ENCODE results near the gene AATF. TPM values are rescaled to one million over a fixed set of nuclear protein-coding genes. Genes with fewer than 3 reads are reported as not detected.

AATF gene
- total RNA-seq, 1 donor from 2014 or later = 19.5 TPM

DNA sequence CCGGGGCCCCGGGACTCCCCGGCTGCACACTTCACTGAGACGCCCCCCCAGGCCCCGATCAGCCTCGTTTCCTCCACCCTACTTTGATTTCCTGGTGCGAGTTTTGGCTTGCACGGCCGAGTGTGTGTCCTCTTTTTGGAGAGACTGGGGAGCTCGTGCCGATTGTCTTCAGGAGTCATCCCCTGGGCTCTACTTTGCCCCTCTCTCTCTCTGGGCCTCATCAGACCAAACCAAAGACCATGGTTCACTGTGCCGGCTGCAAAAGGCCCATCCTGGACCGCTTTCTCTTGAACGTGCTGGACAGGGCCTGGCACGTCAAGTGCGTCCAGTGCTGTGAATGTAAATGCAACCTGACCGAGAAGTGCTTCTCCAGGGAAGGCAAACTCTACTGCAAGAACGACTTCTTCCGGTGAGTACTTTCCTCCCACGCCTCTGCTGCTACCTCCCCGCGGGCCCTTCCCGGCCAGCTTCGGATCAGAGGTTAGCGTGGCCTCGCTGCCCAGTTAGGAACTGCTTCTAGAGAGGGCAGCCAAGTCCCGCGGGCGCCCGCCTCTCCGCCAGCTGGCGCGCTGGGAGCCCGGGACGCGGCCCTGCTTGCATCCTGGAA lies 10.7 kb upstream of the AATF start:
- Histone ChIP-seq H3K27me3 (peaks cover 75% of the 10 kb centered on the region), H3K27ac (no peak overlapping the region), H3K9me3 (no peaks in the 10 kb centered on the region), H3K36me3 (no peaks in the 10 kb centered on the region), H3K4me3 (peak overlapping the region; percentile 24 to 25), H3K4me1 (peaks cover 3 to 54% of the 10 kb centered on the region in 2 donors)
- intact Hi-C loops (cut with DNase I) = no loop called here
- no peak for TF ChIP-seq CTCF (IDR thresholded peaks at IDR 0.05)
- DNase-seq (ENCODE audit: low spot score in 2 of 2) = peak in 1 of 2 donors; percentile 61

GRCh38 chr17:36938566-36939051 lies 10.1 kb upstream of the AATF start:
- Histone ChIP-seq H3K27me3 (peaks cover 78% of the 10 kb centered on the region), H3K27ac (no peak overlapping the region), H3K4me1 (peaks cover 3 to 54% of the 10 kb centered on the region in 2 donors), H3K4me3 (no peak overlapping the region), H3K9me3 (no peaks in the 10 kb centered on the region), H3K36me3 (no peaks in the 10 kb centered on the region)
- TF ChIP-seq CTCF (IDR thresholded peaks at IDR 0.05) = no peak
- intact Hi-C loops (cut with DNase I) = no loop called here
- DNase-seq (ENCODE audit: low spot score in 2 of 2) = peak in 1 of 2 donors; percentile 48

GRCh38 chr17:36939052-36939801 lies 9.5 kb upstream of the AATF start:
- intact Hi-C loops (cut with DNase I) = no loop called here
- peaks cover 74% of the 10 kb centered on the region for H3K27me3 ChIP-seq

GRCh38 chr17:36939802-36940312 lies 8.9 kb upstream of the AATF start:
- H3K27me3 ChIP-seq = peaks cover 68% of the 10 kb centered on the region
- no peak overlapping the region for H3K4me3 ChIP-seq
- no peaks in the 10 kb centered on the region for H3K36me3 ChIP-seq
- TF ChIP-seq CTCF (IDR thresholded peaks at IDR 0.05) = no peak
- intact Hi-C loops (cut with DNase I) = loop anchor here (10.0 kb wide), 3 partner anchors 415 to 1565 kb away; partner anchors contain the start of genes DUSP14 and SLFN11
- DNase-seq (ENCODE audit: low spot score in 2 of 2) = peak in 1 of 2 donors; percentile 38
- peaks cover 3 to 45% of the 10 kb centered on the region in 2 donors for H3K4me1 ChIP-seq
- no peak overlapping the region for H3K27ac ChIP-seq
- no peaks in the 10 kb centered on the region for H3K9me3 ChIP-seq

More at GRCh38 chr17:36939052-36939801, 9.5 kb upstream of the AATF start:
- H3K4me1 ChIP-seq = peaks cover 3 to 51% of the 10 kb centered on the region in 2 donors
- no peak overlapping the region for H3K27ac ChIP-seq
- no peak for TF ChIP-seq CTCF (IDR thresholded peaks at IDR 0.05)
- H3K36me3 ChIP-seq = no peaks in the 10 kb centered on the region
- no peaks in the 10 kb centered on the region for H3K9me3 ChIP-seq
- peak in 1 of 2 donors; percentile 62 for DNase-seq (ENCODE audit: low spot score in 2 of 2)
- no peak overlapping the region for H3K4me3 ChIP-seq

DNA sequence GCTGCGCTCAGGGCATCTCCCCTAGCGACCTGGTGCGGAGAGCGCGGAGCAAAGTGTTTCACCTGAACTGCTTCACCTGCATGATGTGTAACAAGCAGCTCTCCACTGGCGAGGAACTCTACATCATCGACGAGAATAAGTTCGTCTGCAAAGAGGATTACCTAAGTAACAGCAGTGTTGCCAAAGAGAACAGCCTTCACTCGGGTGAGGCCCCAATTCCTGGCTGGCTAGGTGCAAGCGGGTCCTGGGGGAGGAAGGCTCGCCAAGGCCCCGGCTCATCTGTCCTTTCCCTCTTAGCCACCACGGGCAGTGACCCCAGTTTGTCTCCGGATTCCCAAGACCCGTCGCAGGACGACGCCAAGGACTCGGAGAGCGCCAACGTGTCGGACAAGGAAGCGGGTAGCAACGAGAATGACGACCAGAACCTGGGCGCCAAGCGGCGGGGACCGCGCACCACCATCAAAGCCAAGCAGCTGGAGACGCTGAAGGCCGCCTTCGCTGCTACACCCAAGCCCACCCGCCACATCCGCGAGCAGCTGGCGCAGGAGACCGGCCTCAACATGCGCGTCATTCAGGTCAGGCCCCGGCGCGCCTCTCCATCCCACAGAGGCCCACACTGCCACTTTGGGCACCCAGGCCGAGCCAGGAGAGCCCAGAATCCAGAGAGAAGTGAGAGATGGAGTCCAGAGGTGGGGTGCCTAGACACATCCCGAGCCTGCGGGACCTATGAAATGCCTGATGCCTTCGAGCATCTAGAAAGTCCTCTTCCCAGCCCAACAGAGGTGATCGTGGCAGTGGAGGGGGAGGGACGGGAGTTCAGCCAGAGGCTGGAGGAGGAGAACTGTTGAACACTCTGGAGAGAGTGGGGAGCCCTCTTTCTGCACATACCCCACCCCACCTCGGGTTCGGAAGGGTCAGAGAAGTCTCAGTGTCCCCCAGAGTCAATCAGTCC lies 8.2 kb upstream of the AATF start:
- no peak for TF ChIP-seq CTCF (IDR thresholded peaks at IDR 0.05)

More for the DNA sequence above, 8.2 kb upstream of the AATF start:
- Histone ChIP-seq H3K36me3 (no peaks in the 10 kb centered on the region), H3K27me3 (peaks cover 65% of the 10 kb centered on the region), H3K4me1 (peaks cover 3 to 37% of the 10 kb centered on the region in 2 donors), H3K27ac (no peak overlapping the region), H3K9me3 (no peaks in the 10 kb centered on the region), H3K4me3 (no peak overlapping the region)
- intact Hi-C loops (cut with DNase I) = loop anchor here (10.0 kb wide), 3 partner anchors 414 to 1566 kb away; partner anchors contain the start of genes DUSP14 and SLFN11
- peak in 1 of 2 donors; percentile 13 for DNase-seq (ENCODE audit: low spot score in 2 of 2)
